Measurements from ENCODE around the gene PCP4. TPM values are rescaled to one million over a fixed set of nuclear protein-coding genes. Genes with fewer than 3 reads are reported as not detected.
A peak's percentile ranks its signal among the peaks of the same experiment; 100 is the strongest.

Gene PCP4
- not detected for polyA plus RNA-seq (2013, experiment 1 of 2; ENCODE audit: insufficient read length)
- polyA plus RNA-seq (2013, experiment 2 of 2; ENCODE audit: insufficient read length): 0.46 TPM

- peak; percentile 42 for DNase-seq
Observed at GRCh38 chr21:39867198-39867650, at the start of gene PCP4. Gene PCP4, plus strand, starts transcription at chr21:39867438. Its CDS starts 64 bp downstream, at chr21:39867502.

GRCh38 chr21:39818557-39818956 is 48.7 kb upstream of the PCP4 start:
- no peak for DNase-seq

- DNase-seq: no peak
Observed at GRCh38 chr21:39822042-39822441, 45.2 kb upstream of the PCP4 start.

GRCh38 chr21:39825250-39825649 is 42.0 kb upstream of the PCP4 start:
- no peak for DNase-seq

GRCh38 chr21:39834543-39834942 is 32.7 kb upstream of the PCP4 start:
- no peak for DNase-seq

GRCh38 chr21:39837861-39838359 is 29.3 kb upstream of the PCP4 start:
- DNase-seq: no peak

GRCh38 chr21:39840373-39841097 is 26.7 kb upstream of the PCP4 start:
- peak; percentile 22 for DNase-seq

GRCh38 chr21:39842741-39843459 is 24.3 kb upstream of the PCP4 start:
- peak; percentile 36 for DNase-seq

- DNase-seq: no peak
Observed at GRCh38 chr21:39843483-39843882, 23.8 kb upstream of the PCP4 start.

GRCh38 chr21:39843916-39844315 is 23.3 kb upstream of the PCP4 start:
- DNase-seq: no peak

- peak; percentile 39 for DNase-seq
Observed at GRCh38 chr21:39845571-39846130, 21.6 kb upstream of the PCP4 start.

- no peak for DNase-seq
Observed at GRCh38 chr21:39847877-39848276, 19.4 kb upstream of the PCP4 start.

- peak; percentile 65 for DNase-seq
Observed at GRCh38 chr21:39849014-39849655, 18.1 kb upstream of the PCP4 start.

GRCh38 chr21:39850333-39850732 is 16.9 kb upstream of the PCP4 start:
- no peak for DNase-seq

- no peak for DNase-seq
Observed at GRCh38 chr21:39851002-39851618, 16.1 kb upstream of the PCP4 start.

- no peak for DNase-seq
Observed at GRCh38 chr21:39852021-39852721, 15.1 kb upstream of the PCP4 start.

- DNase-seq: no peak
Observed at GRCh38 chr21:39852726-39853500, 14.3 kb upstream of the PCP4 start.

GRCh38 chr21:39854572-39854971 is 12.7 kb upstream of the PCP4 start:
- DNase-seq: no peak

- no peak for DNase-seq
Observed at GRCh38 chr21:39855595-39855994, 11.6 kb upstream of the PCP4 start.

GRCh38 chr21:39860600-39860999 is 6.6 kb upstream of the PCP4 start:
- no peak for DNase-seq

GRCh38 chr21:39863111-39863510 is 4.1 kb upstream of the PCP4 start:
- no peak for DNase-seq
